Measurements from ENCODE around the gene ANK3.
"Not testable (repeated sequence)": the region's sequence is repeated elsewhere in the genome, so short reads cannot be mapped to it uniquely, and the experiment has no call there.

ANK3 gene

DNA sequence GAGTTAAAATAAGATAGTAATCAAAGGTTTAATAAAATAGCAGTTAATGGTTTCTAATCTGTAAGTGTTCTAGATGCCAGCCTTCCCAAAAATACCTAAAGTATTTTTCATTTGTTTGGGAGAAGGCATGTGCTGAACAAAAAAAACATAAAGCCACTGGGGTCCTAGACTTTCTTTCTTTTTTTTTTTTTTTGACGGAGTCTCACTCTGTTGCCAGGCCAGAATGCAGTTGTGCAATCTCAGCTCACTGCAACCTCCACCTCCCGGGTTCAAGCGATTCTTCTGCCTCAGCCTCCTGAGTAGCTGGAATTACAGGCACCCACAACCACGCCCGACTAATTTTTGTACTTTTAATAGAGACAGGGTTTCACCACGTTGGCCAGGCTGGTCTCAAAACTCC lies 97.1 kb downstream of the ANK3 start:
- not testable (repeated sequence) for FAIRE-seq; DNase-seq (ENCODE audit: extremely low spot score, insufficient read length, low read depth)

DNA sequence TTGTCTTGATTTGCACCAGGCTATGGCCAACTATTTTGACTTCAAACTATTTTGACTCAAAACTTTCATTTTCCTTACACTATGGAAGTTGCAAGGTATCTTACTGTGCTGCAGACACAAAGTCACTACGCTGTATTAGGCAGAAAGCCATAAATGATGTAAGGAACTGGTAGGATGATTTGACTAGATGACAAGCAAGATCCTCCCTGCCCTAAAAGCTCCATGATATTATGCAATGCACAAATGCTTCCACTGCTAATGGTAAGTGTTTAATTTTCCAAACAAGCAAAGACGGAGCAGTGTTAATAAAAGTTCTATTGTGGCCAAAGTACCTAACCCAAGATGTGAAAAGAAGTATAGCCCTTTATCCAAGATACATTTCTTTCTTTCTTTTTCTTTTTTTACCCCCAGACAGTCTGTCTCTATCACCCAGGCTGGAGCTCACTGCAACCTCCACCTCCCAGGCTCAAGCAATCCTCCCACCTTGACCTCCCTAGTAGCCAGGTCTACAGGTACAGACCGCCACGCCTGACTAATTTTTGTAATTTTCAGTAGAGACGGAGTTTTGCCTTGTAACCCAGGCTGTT lies 98.2 kb downstream of the ANK3 start:
- FAIRE-seq (no peak), DNase-seq (ENCODE audit: extremely low spot score, insufficient read length, low read depth) (no peak)

DNA sequence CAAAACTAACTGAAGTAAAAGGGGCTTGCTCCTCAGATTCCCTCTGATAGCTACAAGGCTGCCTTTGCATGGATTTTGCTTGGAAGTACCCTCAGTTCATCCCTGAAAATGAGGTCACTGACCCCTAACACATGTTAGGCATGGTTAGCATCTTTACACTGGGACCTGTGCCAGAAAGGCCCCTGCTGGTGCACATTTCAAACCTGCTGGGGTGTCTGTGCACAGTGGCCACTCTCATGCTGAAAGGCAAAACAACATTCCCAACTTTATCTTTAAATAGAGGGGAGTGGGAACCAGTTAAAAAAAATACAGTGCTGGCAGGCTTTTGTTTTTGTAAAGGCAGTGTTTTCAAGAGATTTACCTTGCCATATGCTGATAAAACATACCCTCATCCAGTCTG lies 99.1 kb downstream of the ANK3 start:
- DNase-seq (ENCODE audit: extremely low spot score, insufficient read length, low read depth): no peak
- FAIRE-seq: no peak

DNA sequence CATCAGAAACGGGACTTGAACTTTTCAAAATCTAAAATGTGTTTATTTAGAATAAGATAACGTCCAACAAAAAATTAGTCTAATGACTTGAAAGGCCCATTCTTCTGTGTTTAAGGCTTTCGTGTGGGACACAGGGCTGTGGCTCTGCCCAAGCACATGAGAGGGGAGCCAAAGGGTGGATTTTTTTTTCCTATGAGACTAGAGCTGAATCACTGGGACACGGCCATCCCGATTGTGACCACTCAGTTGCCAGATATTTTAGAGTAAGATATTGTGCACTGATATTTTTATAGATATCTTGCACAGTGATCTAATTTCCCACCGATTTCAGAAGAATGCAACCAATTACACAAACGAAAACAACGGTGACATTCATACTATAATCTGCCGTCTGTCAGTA lies 99.9 kb downstream of the ANK3 start:
- no peak for DNase-seq (ENCODE audit: extremely low spot score, insufficient read length, low read depth)
- no peak for FAIRE-seq

DNA sequence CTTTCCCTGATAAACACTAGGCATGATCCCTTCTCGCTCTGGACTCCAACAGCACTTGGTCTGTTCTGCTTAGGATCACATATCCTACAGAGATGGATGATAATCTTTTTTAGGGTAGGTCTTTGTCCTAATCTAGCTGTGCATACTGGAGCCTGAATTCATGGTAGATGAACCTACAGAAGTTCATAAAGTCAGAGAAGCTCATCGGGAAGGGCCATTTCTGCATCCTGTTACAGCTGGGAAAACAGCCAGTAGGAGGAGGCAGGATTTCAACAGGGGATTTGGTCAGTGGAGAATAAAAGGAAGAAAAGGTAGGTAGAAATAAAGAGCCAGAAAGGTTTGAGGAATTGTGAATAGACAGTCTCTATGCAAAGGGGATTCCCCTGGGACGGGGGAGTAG lies 101.4 kb downstream of the ANK3 start:
- DNase-seq (ENCODE audit: extremely low spot score, insufficient read length, low read depth) (no peak), FAIRE-seq (no peak)

DNA sequence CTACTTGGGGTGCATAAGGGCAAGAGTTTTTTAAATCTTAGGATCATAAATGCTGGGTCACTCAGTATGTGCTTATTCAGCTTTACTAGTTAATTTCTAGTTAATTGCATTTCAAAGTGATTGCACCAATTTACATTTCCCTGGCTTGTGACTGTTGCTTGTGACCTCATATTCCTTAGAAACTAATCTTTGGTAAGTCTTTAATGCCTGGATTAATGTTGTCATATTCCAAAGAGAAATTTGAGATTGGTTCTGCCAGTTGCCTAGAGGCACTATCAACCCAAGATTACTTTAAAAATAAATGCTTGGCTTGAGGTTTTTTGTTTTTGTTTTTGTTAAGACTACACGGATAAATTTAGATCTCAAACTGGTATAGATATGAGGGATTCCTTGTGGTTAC lies 103.1 kb downstream of the ANK3 start:
- DNase-seq (ENCODE audit: extremely low spot score, insufficient read length, low read depth) (no peak), FAIRE-seq (no peak)

DNA sequence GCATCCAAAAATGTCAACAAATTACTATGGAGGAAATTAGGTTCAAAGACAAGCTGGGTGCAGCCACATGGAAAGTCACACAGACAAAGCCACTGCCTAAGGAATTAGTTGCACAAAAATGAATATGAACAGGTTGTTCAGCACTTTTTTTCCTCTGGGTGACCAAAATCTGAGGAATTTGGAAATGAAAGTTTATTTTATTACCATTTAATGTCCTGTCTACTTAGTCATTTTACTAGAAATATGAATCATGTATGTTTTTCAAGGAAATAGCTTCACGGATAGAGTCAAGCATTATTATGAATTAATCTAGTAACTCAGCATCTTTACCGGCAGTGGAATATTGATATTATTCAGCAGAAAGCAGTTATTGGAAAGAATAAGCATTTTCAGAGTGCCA lies 106.3 kb downstream of the ANK3 start:
- DNase-seq (ENCODE audit: extremely low spot score, insufficient read length, low read depth) (no peak), FAIRE-seq (no peak)

DNA sequence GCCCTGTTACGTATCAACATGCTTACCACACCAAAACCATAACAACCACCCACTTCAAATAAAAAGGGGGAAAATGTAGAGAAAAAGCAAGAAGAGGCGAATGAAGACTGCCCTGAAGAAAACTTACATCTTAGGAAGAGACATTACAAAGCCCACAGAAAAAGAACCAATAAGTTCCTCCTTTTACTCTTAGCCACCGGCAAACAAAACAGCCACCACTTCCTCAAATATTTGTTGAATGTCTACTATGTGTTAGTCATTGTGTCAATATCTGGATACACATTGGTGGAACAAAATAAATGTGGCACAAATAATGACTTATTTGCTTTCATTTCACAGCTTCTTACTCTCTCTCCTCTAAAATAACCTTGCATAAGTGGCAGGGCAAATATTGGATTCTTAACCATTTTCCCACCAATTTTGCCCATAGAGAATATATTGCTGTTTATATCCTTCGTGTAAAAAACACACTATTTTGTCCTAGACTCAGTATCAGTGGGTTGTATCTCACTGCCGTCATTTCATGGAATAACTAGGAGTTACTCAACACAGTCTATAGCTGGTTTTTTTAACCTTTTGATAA lies 106.8 kb downstream of the ANK3 start:
- DNase-seq (ENCODE audit: extremely low spot score, insufficient read length, low read depth) (no peak), FAIRE-seq (no peak)

DNA sequence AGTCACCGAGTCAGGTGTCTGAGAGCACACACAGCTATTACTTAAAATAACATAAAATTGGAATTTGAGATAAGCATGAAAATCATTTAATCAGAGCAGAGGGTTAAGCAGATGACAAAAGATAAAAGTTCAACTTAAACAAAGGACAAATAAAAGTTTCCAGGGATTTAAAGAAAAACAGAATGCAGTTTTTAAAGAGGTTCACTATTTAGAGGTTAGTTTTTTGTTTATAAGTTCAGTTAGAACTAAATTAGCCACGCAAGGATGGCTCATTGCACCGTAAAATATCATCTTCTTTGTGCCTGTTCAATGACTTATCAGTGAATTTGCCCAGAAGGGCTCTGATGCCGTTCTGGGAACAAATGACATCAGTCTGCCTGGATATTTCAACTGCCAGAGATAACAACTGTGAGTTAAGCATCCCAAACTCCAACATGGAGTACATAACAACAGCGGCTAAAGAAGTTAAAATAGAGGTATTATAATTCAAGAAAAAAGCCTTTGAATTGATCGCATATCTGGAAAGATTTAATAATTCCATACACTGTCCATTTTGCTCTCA lies 107.8 kb downstream of the ANK3 start:
- FAIRE-seq (no peak), DNase-seq (ENCODE audit: extremely low spot score, insufficient read length, low read depth) (no peak)

DNA sequence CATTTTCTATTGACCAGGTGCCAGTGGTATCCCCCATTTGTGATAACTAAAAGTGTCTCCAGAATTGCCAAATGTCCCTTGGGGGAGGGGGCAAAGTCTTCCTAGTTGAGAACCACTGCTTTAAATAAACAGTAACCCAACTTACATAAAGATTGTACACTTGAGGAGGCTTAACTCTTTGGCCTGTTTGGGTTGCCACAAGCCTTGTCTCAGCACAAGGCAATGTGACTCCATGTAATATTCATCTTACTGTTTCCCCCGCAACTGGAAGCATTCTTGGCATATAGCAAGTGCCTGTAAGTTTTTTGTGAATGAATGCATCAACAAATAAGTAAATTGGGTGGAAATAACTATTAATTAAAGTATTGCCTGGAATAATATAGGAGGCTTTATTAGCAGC lies 108.3 kb downstream of the ANK3 start:
- no peak for FAIRE-seq

DNA sequence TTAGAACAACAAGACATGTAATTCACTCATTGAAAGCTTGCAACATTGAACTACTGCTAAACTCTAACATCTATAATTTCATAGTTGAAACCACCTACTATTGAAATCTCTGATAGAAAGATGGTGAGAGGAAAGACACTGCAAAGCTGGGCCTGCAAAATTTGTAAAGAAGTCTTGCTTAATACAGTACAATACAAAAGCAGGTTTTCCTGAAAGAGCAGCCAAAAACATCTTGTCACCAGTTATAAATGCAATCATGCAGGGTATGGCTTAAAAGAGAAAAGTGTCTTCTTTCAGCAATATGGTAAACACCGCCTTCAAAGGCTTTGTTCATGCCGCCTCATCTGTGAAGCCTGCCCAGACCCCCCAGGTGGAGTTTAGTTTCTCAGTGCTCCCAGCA lies 109.2 kb downstream of the ANK3 start:
- no peak for DNase-seq (ENCODE audit: extremely low spot score, insufficient read length, low read depth)
- FAIRE-seq: no peak

More for the DNA sequence above, 108.3 kb downstream of the ANK3 start:
- DNase-seq (ENCODE audit: extremely low spot score, insufficient read length, low read depth): no peak

DNA sequence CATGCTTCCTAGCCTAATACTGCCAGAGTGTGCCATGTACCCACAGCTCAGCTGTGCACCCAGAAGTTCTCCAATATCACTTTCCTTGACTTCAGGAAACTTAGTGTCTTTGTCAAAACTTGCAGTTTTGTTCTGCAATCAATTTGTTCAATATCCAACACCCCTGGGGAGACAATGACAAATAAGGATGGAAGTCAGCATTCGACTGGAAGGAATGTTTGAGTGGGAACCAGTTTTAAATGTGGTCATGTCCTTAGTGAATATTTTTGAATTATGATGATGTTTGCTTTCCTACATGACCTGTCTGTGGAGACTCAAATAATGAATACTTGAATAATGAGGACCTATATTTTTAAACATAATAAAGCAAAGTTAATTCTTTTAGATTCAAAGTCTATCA lies 112.0 kb downstream of the ANK3 start:
- DNase-seq (ENCODE audit: extremely low spot score, insufficient read length, low read depth): no peak
- FAIRE-seq: no peak

DNA sequence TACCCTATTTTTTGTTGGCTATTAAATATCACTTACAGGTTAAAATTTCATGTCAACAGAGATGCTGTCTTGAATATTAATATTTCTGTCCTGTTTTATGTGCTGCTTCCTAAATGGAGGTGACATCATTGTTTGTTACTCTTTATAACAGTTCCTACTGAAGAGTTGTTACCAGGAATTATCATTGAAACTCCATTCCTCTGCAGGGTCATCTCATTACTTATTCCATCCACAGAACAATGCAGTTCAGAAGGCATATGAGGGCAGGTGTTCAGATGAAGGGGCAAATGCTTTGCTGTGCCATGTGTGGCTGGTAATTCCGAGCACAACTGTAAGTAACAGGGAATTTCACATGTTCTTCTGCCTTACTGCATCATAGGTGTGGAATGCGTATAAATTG lies 113.4 kb downstream of the ANK3 start:
- FAIRE-seq (no peak), DNase-seq (ENCODE audit: extremely low spot score, insufficient read length, low read depth) (no peak)

DNA sequence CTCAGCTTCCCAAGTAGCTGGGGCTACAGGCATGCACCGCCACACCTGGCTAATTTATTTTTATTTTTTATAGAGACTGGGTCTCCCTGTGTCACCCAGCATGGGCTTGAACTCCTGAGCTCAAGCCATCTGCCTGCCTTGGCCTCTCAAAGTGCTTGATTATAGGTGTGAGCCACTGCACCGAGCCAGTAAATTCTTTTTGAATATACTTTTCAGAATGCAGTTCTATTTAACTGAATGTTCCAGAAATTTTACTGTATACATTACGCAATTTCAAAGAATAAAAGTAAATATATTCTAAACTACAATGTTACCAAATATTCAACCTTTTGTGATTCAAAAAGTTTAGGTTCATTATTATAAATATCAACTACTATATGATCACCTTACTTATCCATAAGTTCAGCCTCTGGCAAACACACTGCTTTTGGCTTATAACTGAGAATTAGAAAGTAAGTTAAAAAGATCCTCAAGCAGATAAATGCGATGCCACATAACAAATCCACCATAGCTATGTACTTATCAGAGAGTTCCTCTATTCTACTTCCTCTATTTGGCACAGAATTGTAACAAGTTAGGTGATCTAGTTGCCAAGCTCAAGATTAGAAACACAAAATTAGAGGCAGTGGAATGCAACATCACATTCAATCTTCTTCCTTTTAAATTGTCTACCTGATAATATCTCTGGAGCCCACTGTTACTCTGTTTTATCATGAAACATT lies 118.2 kb downstream of the ANK3 start:
- FAIRE-seq: no peak
- DNase-seq (ENCODE audit: extremely low spot score, insufficient read length, low read depth): no peak

DNA sequence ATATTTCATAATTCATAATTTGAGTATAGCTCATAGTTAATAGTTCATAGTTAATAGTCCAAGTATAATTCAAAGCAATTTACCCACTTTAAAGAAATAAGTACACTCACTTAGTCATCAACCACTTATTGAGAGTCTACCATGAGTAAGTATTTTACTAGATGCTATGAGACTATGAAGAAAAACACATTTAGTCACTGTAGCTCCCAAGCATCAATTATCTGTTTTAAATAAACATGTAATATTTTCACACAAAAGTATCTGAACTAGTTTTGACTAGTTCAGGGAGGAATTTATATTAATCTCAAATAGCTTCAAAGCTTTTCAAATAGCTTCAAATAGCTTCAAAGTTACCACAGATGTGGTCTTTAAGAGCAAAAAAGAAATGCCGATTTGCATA lies 119.2 kb downstream of the ANK3 start:
- FAIRE-seq (no peak), DNase-seq (ENCODE audit: extremely low spot score, insufficient read length, low read depth) (no peak)

DNA sequence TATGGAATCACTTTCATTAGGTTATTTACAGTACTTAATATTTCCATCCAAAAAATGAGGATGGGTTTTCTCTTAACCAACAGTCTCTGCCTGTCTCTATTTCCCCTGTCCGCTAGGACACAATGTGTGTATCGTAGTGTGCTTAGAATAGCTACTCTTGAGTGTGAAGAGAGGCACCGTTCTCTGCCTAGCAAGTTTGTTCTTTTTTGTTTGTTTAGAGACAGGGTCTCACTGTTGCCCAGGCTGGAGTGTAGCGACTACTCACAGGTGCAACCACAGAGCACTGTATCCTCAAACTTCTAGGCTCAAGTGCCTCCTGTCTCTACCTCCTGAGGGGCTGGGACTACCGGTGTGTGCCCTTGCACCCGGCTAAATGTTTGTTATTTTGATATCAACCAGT lies 121.9 kb downstream of the ANK3 start:
- DNase-seq (ENCODE audit: extremely low spot score, insufficient read length, low read depth) (no peak), FAIRE-seq (no peak)

DNA sequence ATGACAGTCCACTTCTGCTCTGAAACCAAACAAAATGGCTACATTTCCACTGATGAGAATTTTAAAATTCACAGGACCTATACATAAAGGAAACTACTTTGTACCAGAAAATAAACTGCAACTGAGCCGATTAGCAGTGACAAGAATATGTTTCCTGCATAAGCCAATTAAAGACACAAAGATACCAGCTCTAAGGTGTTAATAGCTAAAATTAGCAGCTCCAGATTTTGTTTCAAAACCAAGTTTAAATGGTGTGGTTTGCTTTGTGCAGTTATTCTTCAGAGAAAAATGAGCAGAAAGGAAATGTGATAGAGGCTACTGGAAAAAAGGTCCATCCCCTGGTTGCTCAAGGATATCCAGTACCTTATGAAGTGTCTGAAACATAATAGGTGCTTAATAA lies 123.2 kb downstream of the ANK3 start:
- no peak for DNase-seq (ENCODE audit: extremely low spot score, insufficient read length, low read depth)
- FAIRE-seq: no peak

DNA sequence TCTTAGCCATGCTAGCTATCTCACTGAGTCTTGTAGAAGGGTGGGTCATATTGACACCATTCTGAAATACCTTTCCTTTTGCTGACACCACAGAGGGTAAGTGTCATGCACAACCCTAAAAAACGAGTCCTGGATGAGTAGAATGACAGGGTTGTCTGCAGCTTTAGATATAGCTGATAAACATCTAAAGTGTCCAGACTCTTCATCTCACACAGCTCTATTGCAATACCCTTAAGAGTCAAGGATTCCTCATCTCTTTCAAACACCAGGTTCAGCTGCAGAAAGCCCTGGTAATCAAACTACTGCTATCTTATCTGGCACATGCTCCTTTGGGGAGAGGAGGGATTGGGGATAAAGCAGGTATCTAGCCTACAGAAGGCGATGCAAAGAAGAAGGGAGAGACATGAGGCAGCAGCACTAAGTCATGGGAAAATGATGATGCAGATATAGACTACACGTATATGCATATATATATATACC lies 127.0 kb downstream of the ANK3 start:
- DNase-seq (ENCODE audit: extremely low spot score, insufficient read length, low read depth): no peak

DNA sequence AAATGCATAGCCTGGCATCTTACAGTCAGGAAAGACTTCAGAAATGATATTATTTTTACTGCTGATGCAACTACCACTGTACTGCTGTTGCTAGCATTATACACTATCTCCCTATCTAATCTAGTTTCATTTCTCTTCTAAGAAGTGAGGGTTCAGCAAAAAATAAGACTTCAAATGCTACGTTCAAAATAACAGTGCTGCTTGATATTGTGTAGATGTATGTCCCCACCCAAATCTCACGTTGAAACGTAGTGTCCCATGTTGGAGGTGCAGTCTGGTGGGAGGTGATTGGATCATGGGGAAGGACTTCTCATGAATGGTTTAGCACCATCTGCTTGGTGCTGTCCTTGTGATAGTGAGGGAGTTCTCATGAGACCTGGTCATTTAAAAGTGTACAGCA lies 129.4 kb downstream of the ANK3 start:
- FAIRE-seq: no peak
- no peak for DNase-seq (ENCODE audit: extremely low spot score, insufficient read length, low read depth)

More for the DNA sequence above, 127.0 kb downstream of the ANK3 start:
- FAIRE-seq: no peak

DNA sequence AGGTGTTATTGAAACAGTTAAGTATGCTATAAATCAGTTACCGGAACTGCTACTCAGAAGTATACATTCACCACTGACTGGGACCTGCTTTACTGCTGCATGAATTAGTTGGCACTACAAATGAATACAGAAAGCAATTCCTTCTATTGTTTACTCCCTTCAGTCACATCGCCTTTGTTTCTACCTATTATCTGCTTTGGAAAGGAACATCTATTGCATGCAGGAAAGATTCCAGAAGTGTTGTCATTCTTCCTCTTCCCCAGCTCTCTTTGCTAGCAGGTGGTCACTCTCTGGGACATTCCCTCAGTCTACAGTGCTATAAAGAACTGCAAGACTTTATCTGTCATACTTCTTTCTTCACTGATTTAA lies 131.3 kb downstream of the ANK3 start:
- DNase-seq (ENCODE audit: extremely low spot score, insufficient read length, low read depth) (no peak), FAIRE-seq (no peak)

DNA sequence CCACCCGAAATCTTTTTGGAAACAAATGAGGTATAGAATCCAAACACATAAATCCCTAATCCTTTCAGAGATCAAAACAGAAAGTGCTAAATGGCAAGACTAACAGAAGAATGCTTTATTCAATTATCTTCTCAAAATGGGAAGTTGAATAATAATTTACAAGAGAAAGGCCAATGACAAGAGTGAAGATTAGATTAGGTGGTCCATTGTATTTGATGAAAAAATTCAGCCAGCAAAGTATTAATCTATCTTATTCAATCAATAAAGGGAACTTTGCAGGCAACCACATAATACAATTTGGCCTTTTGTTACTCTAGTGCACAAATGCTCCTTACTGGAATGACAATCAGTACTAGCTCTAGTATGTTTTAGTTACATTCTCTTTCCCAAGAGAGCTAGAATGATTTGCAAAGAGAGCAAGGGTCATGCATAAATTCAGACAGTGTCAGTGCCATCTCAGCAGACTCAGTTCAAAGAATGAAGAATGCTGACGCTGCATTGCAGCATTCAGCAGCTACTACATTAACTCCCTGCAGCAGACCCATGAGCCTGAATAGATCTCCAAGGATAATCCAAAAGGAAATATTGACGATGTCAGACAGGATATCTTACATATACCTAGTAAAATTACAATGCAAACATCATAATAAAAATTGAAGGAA lies 131.8 kb downstream of the ANK3 start:
- DNase-seq (ENCODE audit: extremely low spot score, insufficient read length, low read depth) (no peak), FAIRE-seq (no peak)

All from GM18507 (cell line).